HG02759 (cell line): ENCODE results near the gene PRSS23.

ENCODE experiments used
- ATAC-seq: cut with Tn5 transposase; IDR thresholded peaks from one replicate; pipeline ENCODE4 v1.9.1; 2021; ENCODE audit warnings: mild to moderate bottlenecking, moderate library complexity; ENCODE audit not compliant: unreplicated experiment

PRSS23 gene

GRCh38 chr11:86790195-86790725 is 10.1 kb upstream of the PRSS23 start:
- ATAC-seq, result no peak

- ATAC-seq, result no peak
These were observed 9.2 kb upstream of the PRSS23 start for GRCh38 chr11:86790867-86791849.

GRCh38 chr11:86792150-86792549 is 8.2 kb upstream of the PRSS23 start:
- ATAC-seq, result no peak

- ATAC-seq, result no peak
These were observed 7.0 kb upstream of the PRSS23 start for GRCh38 chr11:86793307-86793706.

- ATAC-seq, result no peak
These were observed 4.8 kb upstream of the PRSS23 start for GRCh38 chr11:86795511-86795910.

- no peak for ATAC-seq
These were observed 4.4 kb upstream of the PRSS23 start for GRCh38 chr11:86795949-86796348.

GRCh38 chr11:86797133-86797532 is 3.2 kb upstream of the PRSS23 start:
- ATAC-seq, result no peak

- ATAC-seq, result no peak
These were observed 1.4 kb upstream of the PRSS23 start for GRCh38 chr11:86798988-86799387.

GRCh38 chr11:86799680-86800075 is 664 bp upstream of the PRSS23 start:
- ATAC-seq, result no peak

GRCh38 chr11:86800960-86801272 is 574 bp downstream of the PRSS23 start:
- no peak for ATAC-seq

- ATAC-seq, result no peak
These were observed 1.0 kb downstream of the PRSS23 start for GRCh38 chr11:86801364-86801763.

- no peak for ATAC-seq
These were observed 1.8 kb downstream of the PRSS23 start for GRCh38 chr11:86802146-86802545.

- ATAC-seq, result no peak
These were observed 2.3 kb downstream of the PRSS23 start for GRCh38 chr11:86802601-86803051.

- ATAC-seq, result no peak
These were observed 3.0 kb downstream of the PRSS23 start for GRCh38 chr11:86803136-86804045.

- ATAC-seq, result no peak
These were observed 4.6 kb downstream of the PRSS23 start for GRCh38 chr11:86804951-86805350.

- peak; percentile 83 for ATAC-seq
These were observed 5.5 kb downstream of the PRSS23 start for GRCh38 chr11:86805873-86806310.

- no peak for ATAC-seq
These were observed 6.6 kb downstream of the PRSS23 start for GRCh38 chr11:86806903-86807302.

GRCh38 chr11:86807360-86807759 is 7.0 kb downstream of the PRSS23 start:
- ATAC-seq, result no peak

GRCh38 chr11:86809561-86809960 is 9.2 kb downstream of the PRSS23 start:
- ATAC-seq, result no peak

- no peak for ATAC-seq
These were observed 9.9 kb downstream of the PRSS23 start for GRCh38 chr11:86810288-86810687.

GRCh38 chr11:86811637-86812321 is 11.4 kb downstream of the PRSS23 start:
- ATAC-seq, result no peak
